VCaP (cell line): ENCODE measurements around the gene GNA15.

Experiments
- H3K27ac ChIP-seq: fragments of 450-650 bp; 2 replicates; pipeline ENCODE4 v1.5.1; 2017
- CTCF ChIP-seq: fragments of 450-650 bp; conservative IDR thresholded peaks from 2 replicates; pipeline ENCODE4 v1.5.1; 2017; ENCODE audit warnings: mild to moderate bottlenecking, moderate library complexity

The GNA15 gene

GRCh38 chr19:3102239-3103140 is 33.3 kb upstream of the GNA15 start:
- TF ChIP-seq CTCF, result no peak
- H3K27ac ChIP-seq, result no peak overlapping the region

GRCh38 chr19:3104708-3104983 is 31.2 kb upstream of the GNA15 start:
- H3K27ac ChIP-seq, result no peak overlapping the region
- no peak for TF ChIP-seq CTCF

GRCh38 chr19:3105641-3106508 is 30.0 kb upstream of the GNA15 start:
- no peak overlapping the region for H3K27ac ChIP-seq
- no peak for TF ChIP-seq CTCF

- no peak for TF ChIP-seq CTCF
- H3K27ac ChIP-seq, result no peak overlapping the region
Observed at GRCh38 chr19:3106509-3107141, 29.2 kb upstream of the GNA15 start.

- no peak overlapping the region for H3K27ac ChIP-seq
- TF ChIP-seq CTCF, result no peak
Observed at GRCh38 chr19:3107658-3108057, 28.2 kb upstream of the GNA15 start.

- TF ChIP-seq CTCF, result peak; percentile 86
- H3K27ac ChIP-seq, result no peak overlapping the region
Observed at GRCh38 chr19:3108775-3109174, 27.1 kb upstream of the GNA15 start.

GRCh38 chr19:3109491-3109890 is 26.3 kb upstream of the GNA15 start:
- TF ChIP-seq CTCF, result no peak
- H3K27ac ChIP-seq, result no peak overlapping the region
